GM12874 (cell line): ENCODE results near the gene TATDN3.
A peak's percentile ranks its signal among the peaks of the same experiment; 100 is the strongest.

Experiments used
- CTCF ChIP-seq: IDR thresholded peaks from 2 replicates; pipeline ENCODE4 v1.5.1; 2011; ENCODE audit warnings: low read depth, mild to moderate bottlenecking, control low read depth, low read length, moderate library complexity; ENCODE audit not compliant: insufficient read depth

Gene TATDN3

GRCh38 chr1:212797681-212798080 is 6.0 kb downstream of the TATDN3 start:
- no peak for TF ChIP-seq CTCF

DNA sequence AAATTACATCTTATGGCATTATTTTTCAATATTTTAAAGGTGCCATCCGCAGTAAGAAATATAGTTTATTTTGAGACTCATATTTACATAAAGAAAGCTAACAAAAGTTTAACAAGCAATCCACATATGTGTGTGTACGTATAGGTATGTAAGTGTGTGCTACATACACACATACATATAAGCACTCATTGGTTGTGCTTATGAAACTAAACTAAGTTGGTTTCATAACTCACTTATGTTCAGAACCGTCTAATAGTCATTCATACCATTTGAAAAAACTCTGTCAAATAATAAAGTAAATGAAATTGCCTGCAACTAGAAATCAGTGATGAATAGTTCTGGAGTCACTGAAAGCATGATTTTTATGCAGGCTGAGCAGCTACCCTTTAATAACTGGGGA is 14.1 kb downstream of the TATDN3 start:
- TF ChIP-seq CTCF, result no peak

- peak; percentile 13; the same call in 1 of the 2 replicates for TF ChIP-seq CTCF
Observed at GRCh38 chr1:212814537-212815334, 23.0 kb downstream of the TATDN3 start.

- no peak for TF ChIP-seq CTCF
Observed at GRCh38 chr1:212816567-212817278, 25.0 kb downstream of the TATDN3 start.

- no peak for TF ChIP-seq CTCF
Observed at GRCh38 chr1:212819726-212820125, 28.0 kb downstream of the TATDN3 start.

GRCh38 chr1:212820969-212821368 is 29.3 kb downstream of the TATDN3 start:
- TF ChIP-seq CTCF, result no peak

GRCh38 chr1:212822956-212823355 is 31.3 kb downstream of the TATDN3 start:
- no peak for TF ChIP-seq CTCF
